Measurements from ENCODE around the gene SNTG2. TPM values are rescaled to one million over a fixed set of nuclear protein-coding genes. Genes with fewer than 3 reads are reported as not detected.

Gene SNTG2
- total and polyA plus RNA-seq, 2 donors (not counting 3 experiments of a cell fraction or from before 2014, with no cell fraction given) = not detected

DNA sequence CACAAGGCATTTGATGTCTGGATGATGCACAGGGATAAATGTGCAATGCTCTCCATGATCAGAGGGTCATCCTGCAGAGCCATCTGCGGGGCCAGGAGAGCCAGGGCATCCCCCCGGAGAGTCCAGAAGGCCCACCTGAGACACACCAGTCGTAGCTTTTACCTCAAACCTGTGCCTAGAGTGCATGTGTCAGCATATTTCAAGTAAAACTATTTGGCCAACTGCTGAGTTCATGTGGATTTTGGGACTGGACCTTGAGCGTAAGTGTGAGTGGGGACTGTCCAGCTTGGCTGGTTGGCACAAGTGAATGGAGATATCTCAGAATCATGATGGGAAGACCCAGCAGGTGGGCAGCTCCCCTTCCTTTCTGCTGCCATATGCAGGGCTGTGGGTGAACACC lies 314.8 kb downstream of the SNTG2 start:
- FAIRE-seq = no peak
- Histone ChIP-seq H3K9me3 (replicated peaks; ENCODE audit: control insufficient read depth, insufficient read depth, low read length) (peaks cover 2% of the 10 kb centered on the region), H2AFZ (ENCODE audit: low read depth, low read length) (no peak overlapping the region), H3K36me3 (ENCODE audit: control insufficient read depth in 2 of 2, extremely low read depth in 1 of 2, insufficient read depth in 2 of 2, low read length in 2 of 2) (no peaks in the 10 kb centered on the region), H3K4me1 (ENCODE audit: control insufficient read depth, extremely low read depth, insufficient read depth, low read length) (no peaks in the 10 kb centered on the region), H3K27ac (ENCODE audit: insufficient read depth, low read depth, low read length) (no peak overlapping the region), H3K4me3 (replicated peaks in 1 of 3; ENCODE audit: insufficient read depth in 1 of 3, low read depth in 1 of 3, low read length in 3 of 3) (no peak overlapping the region), H3K9me1 (replicated peaks; ENCODE audit: control insufficient read depth, extremely low read depth, insufficient read depth, low read length) (no peaks in the 10 kb centered on the region), H3K9ac (replicated peaks; ENCODE audit: extremely low read depth, insufficient read depth, low read length) (no peak overlapping the region), H3K79me2 (ENCODE audit: control insufficient read depth, insufficient read depth, low read length) (no peaks in the 10 kb centered on the region), H3K4me2 (ENCODE audit: insufficient read depth, low read length) (no peak overlapping the region), H3K27me3 (ENCODE audit: control insufficient read depth in 2 of 2, insufficient read depth in 2 of 2, low read length in 2 of 2) (no peaks in the 10 kb centered on the region), H4K20me1 (replicated peaks; ENCODE audit: control insufficient read depth, extremely low read depth, insufficient read depth, low read length) (no peaks in the 10 kb centered on the region)
- POLR2A ChIA-PET = no interaction called here
- BruUV-seq (replicated peaks) = no TSS peak
- intact Hi-C loops (cut with micrococcal nuclease) = no loop called here
- DNase-seq (ENCODE audit: low read depth, low spot score) = no peak
- TF ChIP-seq POLR2A (IDR thresholded peaks at IDR 0.05; ENCODE audit: low read depth, low read length) (no peak), FOS (IDR thresholded peaks at IDR 0.05; ENCODE audit: borderline replicate concordance, insufficient read depth, low read length) (no peak), MYC (IDR thresholded peaks at IDR 0.05; ENCODE audit: low read depth, low read length) (no peak)
- CTCF ChIA-PET = no interaction called here
- dilution Hi-C loops (cut with MboI; ENCODE audit: extremely low pct_ligation_motif_present, low sequenced_read_pairs) = no loop called here

DNA sequence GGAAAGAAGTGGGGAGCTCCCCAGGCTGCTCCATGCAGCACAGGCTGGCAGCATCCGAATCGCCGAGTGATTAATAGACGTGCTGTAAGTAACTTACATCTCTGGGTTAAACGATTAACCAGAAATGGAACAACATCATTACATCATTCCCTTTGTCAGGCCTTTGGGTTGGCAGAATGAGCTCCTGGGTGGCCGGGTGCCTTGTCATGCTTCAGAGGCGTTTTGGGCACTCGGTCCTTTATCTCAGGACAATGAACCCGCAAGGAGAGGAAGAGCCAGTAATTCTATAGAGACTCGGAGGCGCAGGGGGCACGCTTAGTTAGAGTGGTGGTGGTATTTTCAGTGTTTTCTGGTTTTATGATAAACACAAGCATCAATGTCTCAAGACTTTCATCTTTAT lies 315.7 kb downstream of the SNTG2 start:
- dilution Hi-C loops (cut with MboI; ENCODE audit: extremely low pct_ligation_motif_present, low sequenced_read_pairs) (no loop called here), intact Hi-C loops (cut with micrococcal nuclease) (no loop called here)
- CTCF ChIA-PET = no interaction called here
- no TSS peak for BruUV-seq (replicated peaks)
- Histone ChIP-seq H3K9ac (replicated peaks; ENCODE audit: extremely low read depth, insufficient read depth, low read length) (no peak overlapping the region), H2AFZ (ENCODE audit: low read depth, low read length) (no peak overlapping the region), H3K4me1 (ENCODE audit: control insufficient read depth, extremely low read depth, insufficient read depth, low read length) (no peaks in the 10 kb centered on the region), H3K9me1 (replicated peaks; ENCODE audit: control insufficient read depth, extremely low read depth, insufficient read depth, low read length) (no peaks in the 10 kb centered on the region), H3K4me2 (ENCODE audit: insufficient read depth, low read length) (no peak overlapping the region), H4K20me1 (replicated peaks; ENCODE audit: control insufficient read depth, extremely low read depth, insufficient read depth, low read length) (no peaks in the 10 kb centered on the region), H3K36me3 (ENCODE audit: control insufficient read depth in 2 of 2, extremely low read depth in 1 of 2, insufficient read depth in 2 of 2, low read length in 2 of 2) (no peaks in the 10 kb centered on the region), H3K79me2 (ENCODE audit: control insufficient read depth, insufficient read depth, low read length) (no peaks in the 10 kb centered on the region), H3K27ac (ENCODE audit: insufficient read depth, low read depth, low read length) (no peak overlapping the region), H3K27me3 (ENCODE audit: control insufficient read depth in 2 of 2, insufficient read depth in 2 of 2, low read length in 2 of 2) (no peaks in the 10 kb centered on the region), H3K9me3 (replicated peaks; ENCODE audit: control insufficient read depth, insufficient read depth, low read length) (peaks cover 2% of the 10 kb centered on the region), H3K4me3 (replicated peaks in 1 of 3; ENCODE audit: insufficient read depth in 1 of 3, low read depth in 1 of 3, low read length in 3 of 3) (no peak overlapping the region)
- TF ChIP-seq POLR2AphosphoS5 (IDR thresholded peaks at IDR 0.05; ENCODE audit: insufficient read depth, low read depth, low read length) (no peak), MAX (IDR thresholded peaks at IDR 0.05; ENCODE audit: insufficient read depth, insufficient read length) (no peak), POLR2A (IDR thresholded peaks at IDR 0.05; ENCODE audit: low read depth, low read length) (no peak), FOS (IDR thresholded peaks at IDR 0.05; ENCODE audit: borderline replicate concordance, insufficient read depth, low read length) (no peak), EZH2 (IDR thresholded peaks at IDR 0.05; ENCODE audit: borderline replicate concordance, low read depth, low read length, severe bottlenecking) (no peak), GATA2 (IDR thresholded peaks at IDR 0.05; ENCODE audit: insufficient read depth, insufficient read length, low read depth, low read length) (no peak)
- TF ChIP-seq, protein P1, sequence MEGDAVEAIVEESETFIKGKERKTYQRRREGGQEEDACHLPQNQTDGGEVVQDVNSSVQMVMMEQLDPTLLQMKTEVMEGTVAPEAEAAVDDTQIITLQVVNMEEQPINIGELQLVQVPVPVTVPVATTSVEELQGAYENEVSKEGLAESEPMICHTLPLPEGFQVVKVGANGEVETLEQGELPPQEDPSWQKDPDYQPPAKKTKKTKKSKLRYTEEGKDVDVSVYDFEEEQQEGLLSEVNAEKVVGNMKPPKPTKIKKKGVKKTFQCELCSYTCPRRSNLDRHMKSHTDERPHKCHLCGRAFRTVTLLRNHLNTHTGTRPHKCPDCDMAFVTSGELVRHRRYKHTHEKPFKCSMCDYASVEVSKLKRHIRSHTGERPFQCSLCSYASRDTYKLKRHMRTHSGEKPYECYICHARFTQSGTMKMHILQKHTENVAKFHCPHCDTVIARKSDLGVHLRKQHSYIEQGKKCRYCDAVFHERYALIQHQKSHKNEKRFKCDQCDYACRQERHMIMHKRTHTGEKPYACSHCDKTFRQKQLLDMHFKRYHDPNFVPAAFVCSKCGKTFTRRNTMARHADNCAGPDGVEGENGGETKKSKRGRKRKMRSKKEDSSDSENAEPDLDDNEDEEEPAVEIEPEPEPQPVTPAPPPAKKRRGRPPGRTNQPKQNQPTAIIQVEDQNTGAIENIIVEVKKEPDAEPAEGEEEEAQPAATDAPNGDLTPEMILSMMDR (IDR thresholded peaks at IDR 0.05; ENCODE audit: extremely low read depth in 1 of 2, insufficient read depth in 1 of 2, low read depth in 1 of 2, low read length in 2 of 2) = no peak
- DNase-seq (ENCODE audit: low read depth, low spot score) = no peak
- POLR2A ChIA-PET = no interaction called here
- no peak for FAIRE-seq
